Endothelial cell of umbilical vein (primary cell): ENCODE results near the gene RHOV.

Experiments
- CTCF ChIP-seq, 2 donors: IDR thresholded peaks; 1 replicate in 1 of 2; 2 replicates in 1 of 2; pipeline ENCODE4 v1.5.1; 2011; ENCODE audit warnings: low read length in 2 of 2, mild to moderate bottlenecking in 2 of 2, moderate library complexity in 2 of 2, control low read depth in 1 of 2, inconsistent platforms in 1 of 2, low read depth in 1 of 2; ENCODE audit not compliant: insufficient read depth in 1 of 2; ENCODE audit errors: extremely low read depth in 1 of 2
- EZH2 ChIP-seq: IDR thresholded peaks from 2 replicates; pipeline ENCODE4 v1.6.1; 2012; ENCODE audit warnings: borderline replicate concordance, low read depth, mild to moderate bottlenecking, moderate library complexity, low read length, inconsistent platforms; ENCODE audit not compliant: severe bottlenecking
- GATA2 ChIP-seq: IDR thresholded peaks from 2 replicates; pipeline ENCODE4 v1.7.0; 2011; ENCODE audit warnings: low read depth, mild to moderate bottlenecking, moderate library complexity, mixed read lengths, low read length; ENCODE audit not compliant: insufficient read length, insufficient read depth
- JUN ChIP-seq: IDR thresholded peaks from 2 replicates; pipeline ENCODE4 v1.6.1; 2011; ENCODE audit warnings: borderline replicate concordance, low read depth; ENCODE audit not compliant: insufficient read length, insufficient read depth
- MAX ChIP-seq: IDR thresholded peaks from 2 replicates; pipeline ENCODE4 v1.6.1; 2011; ENCODE audit not compliant: insufficient read depth, insufficient read length
- MYC ChIP-seq: IDR thresholded peaks from one replicate; pipeline ENCODE4 v1.6.1; 2011; ENCODE audit warnings: mild to moderate bottlenecking, low read depth, low read length
- POLR2A ChIP-seq: IDR thresholded peaks from 2 replicates; pipeline ENCODE4 v1.6.1; 2012; ENCODE audit warnings: low read depth, mild to moderate bottlenecking, control low read depth, low read length
- POLR2AphosphoS5 ChIP-seq: IDR thresholded peaks from 2 replicates; pipeline ENCODE4 v1.6.1; 2012; ENCODE audit warnings: low read depth, mild to moderate bottlenecking, control low read depth, low read length, moderate library complexity; ENCODE audit not compliant: insufficient read depth

GRCh38 chr15:40911141-40911540 is 37.1 kb upstream of the RHOV start:
- no peak for TF ChIP-seq POLR2A
- TF ChIP-seq GATA2: no peak
- TF ChIP-seq EZH2: no peak
- no peak for TF ChIP-seq CTCF (IDR thresholded peaks at IDR 0.05; ENCODE audit: extremely low read depth in 1 of 2, insufficient read depth in 1 of 2, low read depth in 1 of 2, low read length in 2 of 2)
- TF ChIP-seq MYC: no peak
- no peak for TF ChIP-seq POLR2AphosphoS5
- TF ChIP-seq MAX: no peak
- TF ChIP-seq JUN: no peak
